Mucosa of descending colon (tissue), 3 donors: ENCODE results near the gene CMTR1. TPM values are rescaled to one million over a fixed set of nuclear protein-coding genes. Genes with fewer than 3 reads are reported as not detected.

Experiments
- ATAC-seq: fragments of 200-7000 bp; cut with Tn5 transposase; one replicate; pipeline ENCODE4 v1.9.1; 2020; ENCODE audit warnings: mild to moderate bottlenecking, moderate library complexity
- DNase-seq, 3 donors: peaks; one replicate each; pipeline ENCODE4 v3.0.0-alpha.2; 2020
- H3K36me3 ChIP-seq: fragments of 200-600 bp; one replicate; pipeline ENCODE4 v1.8.0; 2021; ENCODE audit warnings: low read depth, mild to moderate bottlenecking
- H3K4me1 ChIP-seq: fragments of 200-600 bp; one replicate; pipeline ENCODE4 v1.8.0; 2021; ENCODE audit warnings: low read depth, mild to moderate bottlenecking
- H3K4me3 ChIP-seq: fragments of 200-600 bp; one replicate; pipeline ENCODE4 v1.8.0; 2021; ENCODE audit warnings: mild to moderate bottlenecking
- H3K9me3 ChIP-seq: fragments of 200-600 bp; one replicate; pipeline ENCODE4 v1.8.0; 2021; ENCODE audit warnings: mild to moderate bottlenecking
- CTCF ChIP-seq: fragments of 200-600 bp; IDR thresholded peaks from one replicate; pipeline ENCODE4 v1.8.0; 2022; ENCODE audit warnings: antibody characterized with exemption, mild to moderate bottlenecking
- intact Hi-C, 2 donors: fragments of 100-400 bp; cut with DNase I in 1 of 2; cut with micrococcal nuclease in 1 of 2; formaldehyde crosslinking; loops; one replicate each; pipeline versions ENCODE4 v1.11.0 to v1.11.1; 2022; cut with DNase I, micrococcal nuclease
- total RNA-seq, 3 donors: library from RNA; stranded (reverse); fragmentation: NEBNext Ultra II Directional in 2 of 3; extraction: Animal tissue kit (Norgen Biotek cat#: 25700) in 2 of 3; gene quantifications; one replicate each; pipeline versions ENCODE4 v1.2.1 to v1.2.4, GENCODE V29; 2021 to 2023
- donor health status: DM: no; HTN: no; CAD: no; lungs with moderate emphysema.
- donor health status: DM: no; HTN: no; CAD: no.
- donor health status: DM: no; HTN: yes; CAD: no.

The CMTR1 gene
- total RNA-seq, 3 donors from 2014 or later, result 26.1 to 49.8 (median 27.5) TPM

DNA sequence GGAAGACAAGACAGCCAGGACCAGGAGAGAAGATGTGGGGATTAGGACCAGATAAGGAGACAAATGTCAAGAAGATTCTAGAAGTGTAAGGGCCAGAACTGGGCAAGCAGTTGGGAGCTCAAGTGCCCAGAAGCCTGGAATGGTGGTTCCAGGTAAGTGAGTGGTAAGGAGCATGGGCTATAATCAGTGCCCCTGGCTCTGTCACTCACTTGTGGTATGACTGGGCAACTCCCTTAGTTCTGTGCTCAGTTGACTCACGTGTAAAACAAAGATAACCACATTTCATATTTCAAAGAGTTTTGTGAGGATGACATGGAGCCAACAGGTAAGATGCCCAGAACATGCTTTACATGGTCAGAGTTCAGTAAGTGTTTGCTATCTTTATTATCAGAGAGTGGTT, 55.5 kb downstream of the CMTR1 start:
- Histone ChIP-seq H3K9me3 (no peaks in the 10 kb centered on the region), H3K36me3 (no peaks in the 10 kb centered on the region), H3K4me1 (no peaks in the 10 kb centered on the region), H3K4me3 (no peak overlapping the region)
- no peak for ATAC-seq
- DNase-seq, result no peak
- no peak for TF ChIP-seq CTCF
- intact Hi-C loops, result no loop called here

- Histone ChIP-seq H3K36me3 (no peaks in the 10 kb centered on the region), H3K4me1 (no peaks in the 10 kb centered on the region), H3K4me3 (no peak overlapping the region), H3K9me3 (no peaks in the 10 kb centered on the region)
- intact Hi-C loops, result no loop called here
- TF ChIP-seq CTCF, result no peak
- ATAC-seq (peak; percentile 40), DNase-seq (no peak)
Observed at GRCh38 chr6:37489697-37490336, 56.8 kb downstream of the CMTR1 start.

DNA sequence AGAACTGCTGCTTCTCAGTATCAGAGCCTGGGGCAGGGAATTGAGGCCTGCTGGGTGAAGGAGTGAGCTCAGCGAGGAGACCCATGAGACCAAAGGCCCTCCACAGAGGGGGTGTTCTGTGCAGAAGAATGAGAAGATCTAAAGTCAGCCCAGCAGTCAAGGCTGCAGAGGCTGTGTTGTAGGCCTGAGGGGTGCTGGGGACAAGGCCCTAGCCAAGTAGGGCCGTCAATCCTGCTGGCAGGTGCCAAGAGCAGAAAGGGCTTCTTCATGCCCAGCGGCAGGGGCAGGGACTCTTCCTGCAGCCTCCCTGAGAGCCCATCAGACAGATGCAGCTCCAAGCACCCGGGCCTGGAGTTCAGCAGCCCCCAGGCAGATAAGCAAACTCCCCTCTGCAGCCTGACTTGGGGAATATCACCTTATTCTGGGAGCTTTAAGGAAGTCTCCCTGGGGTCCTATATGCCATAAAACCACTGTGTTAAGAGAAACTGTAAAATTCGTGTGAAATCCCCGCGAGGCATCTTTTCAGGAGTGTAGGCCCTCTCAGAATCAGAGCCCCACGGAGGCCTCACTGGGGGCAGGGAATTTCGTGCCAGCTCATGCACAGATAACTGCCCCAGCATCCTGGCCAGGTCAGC, 57.6 kb downstream of the CMTR1 start:
- no peak for TF ChIP-seq CTCF
- no peak for DNase-seq

GRCh38 chr6:37491171-37491829, 58.3 kb downstream of the CMTR1 start:
- Histone ChIP-seq H3K4me1 (no peaks in the 10 kb centered on the region), H3K36me3 (no peaks in the 10 kb centered on the region), H3K4me3 (no peak overlapping the region), H3K9me3 (no peaks in the 10 kb centered on the region)
- peak; percentile 5 for ATAC-seq
- no peak for TF ChIP-seq CTCF
- DNase-seq, result no peak
- intact Hi-C loops, result no loop called here

More for the DNA sequence above, 57.6 kb downstream of the CMTR1 start:
- ATAC-seq, result no peak
- no peaks in the 10 kb centered on the region for H3K9me3 ChIP-seq
- H3K4me3 ChIP-seq, result no peak overlapping the region
- H3K36me3 ChIP-seq, result no peaks in the 10 kb centered on the region
- intact Hi-C loops, result no loop called here
- no peaks in the 10 kb centered on the region for H3K4me1 ChIP-seq

DNA sequence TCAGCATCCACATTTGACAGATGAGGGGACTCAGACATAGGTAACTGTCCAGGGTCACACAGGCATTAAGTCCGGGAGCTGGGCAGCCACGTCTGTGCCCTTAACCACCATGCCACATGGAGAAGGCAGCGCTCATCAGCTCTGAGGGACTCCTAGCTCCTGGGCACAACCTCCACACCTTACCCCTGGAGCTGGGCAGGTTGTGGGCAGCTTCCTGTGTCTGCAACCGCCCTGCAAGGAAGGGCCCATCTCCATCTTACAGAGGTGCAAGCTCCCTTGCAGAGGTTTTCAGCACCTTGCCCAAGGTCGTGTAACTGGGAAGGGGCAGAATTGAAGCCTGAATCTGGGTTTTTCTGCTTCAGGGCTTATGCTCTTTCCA, 58.8 kb downstream of the CMTR1 start:
- no peak overlapping the region for H3K4me3 ChIP-seq
- ATAC-seq, result peak; percentile 29

More for the DNA sequence above, 58.8 kb downstream of the CMTR1 start:
- no peaks in the 10 kb centered on the region for H3K9me3 ChIP-seq
- H3K36me3 ChIP-seq, result no peaks in the 10 kb centered on the region
- DNase-seq, result no peak
- intact Hi-C loops, result no loop called here
- H3K4me1 ChIP-seq, result no peaks in the 10 kb centered on the region
- no peak for TF ChIP-seq CTCF
